ENCODE results near the gene MDM4. TPM values are rescaled to one million over a fixed set of nuclear protein-coding genes. Genes with fewer than 3 reads are reported as not detected.
"Not testable (repeated sequence)": the region's sequence is repeated elsewhere in the genome, so short reads cannot be mapped to it uniquely, and the experiment has no call there.

Gene MDM4
- total RNA-seq, 4 donors from 2014 or later, result 56.9 to 96.3 (median 71.5) TPM

GRCh38 chr1:204549313-204549712, 33.1 kb downstream of the MDM4 start:
- TF ChIP-seq, protein P1, sequence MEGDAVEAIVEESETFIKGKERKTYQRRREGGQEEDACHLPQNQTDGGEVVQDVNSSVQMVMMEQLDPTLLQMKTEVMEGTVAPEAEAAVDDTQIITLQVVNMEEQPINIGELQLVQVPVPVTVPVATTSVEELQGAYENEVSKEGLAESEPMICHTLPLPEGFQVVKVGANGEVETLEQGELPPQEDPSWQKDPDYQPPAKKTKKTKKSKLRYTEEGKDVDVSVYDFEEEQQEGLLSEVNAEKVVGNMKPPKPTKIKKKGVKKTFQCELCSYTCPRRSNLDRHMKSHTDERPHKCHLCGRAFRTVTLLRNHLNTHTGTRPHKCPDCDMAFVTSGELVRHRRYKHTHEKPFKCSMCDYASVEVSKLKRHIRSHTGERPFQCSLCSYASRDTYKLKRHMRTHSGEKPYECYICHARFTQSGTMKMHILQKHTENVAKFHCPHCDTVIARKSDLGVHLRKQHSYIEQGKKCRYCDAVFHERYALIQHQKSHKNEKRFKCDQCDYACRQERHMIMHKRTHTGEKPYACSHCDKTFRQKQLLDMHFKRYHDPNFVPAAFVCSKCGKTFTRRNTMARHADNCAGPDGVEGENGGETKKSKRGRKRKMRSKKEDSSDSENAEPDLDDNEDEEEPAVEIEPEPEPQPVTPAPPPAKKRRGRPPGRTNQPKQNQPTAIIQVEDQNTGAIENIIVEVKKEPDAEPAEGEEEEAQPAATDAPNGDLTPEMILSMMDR (IDR thresholded peaks at IDR 0.05), result no peak
- no peak for ATAC-seq (ENCODE audit: low FRiP score)
- DNase-seq (ENCODE audit: low spot score), result no peak

GRCh38 chr1:204550926-204551325, 34.7 kb downstream of the MDM4 start:
- DNase-seq (ENCODE audit: low spot score) (no peak), ATAC-seq (ENCODE audit: low FRiP score) (no peak)
- TF ChIP-seq, protein P1 (IDR thresholded peaks at IDR 0.05), result no peak

DNA sequence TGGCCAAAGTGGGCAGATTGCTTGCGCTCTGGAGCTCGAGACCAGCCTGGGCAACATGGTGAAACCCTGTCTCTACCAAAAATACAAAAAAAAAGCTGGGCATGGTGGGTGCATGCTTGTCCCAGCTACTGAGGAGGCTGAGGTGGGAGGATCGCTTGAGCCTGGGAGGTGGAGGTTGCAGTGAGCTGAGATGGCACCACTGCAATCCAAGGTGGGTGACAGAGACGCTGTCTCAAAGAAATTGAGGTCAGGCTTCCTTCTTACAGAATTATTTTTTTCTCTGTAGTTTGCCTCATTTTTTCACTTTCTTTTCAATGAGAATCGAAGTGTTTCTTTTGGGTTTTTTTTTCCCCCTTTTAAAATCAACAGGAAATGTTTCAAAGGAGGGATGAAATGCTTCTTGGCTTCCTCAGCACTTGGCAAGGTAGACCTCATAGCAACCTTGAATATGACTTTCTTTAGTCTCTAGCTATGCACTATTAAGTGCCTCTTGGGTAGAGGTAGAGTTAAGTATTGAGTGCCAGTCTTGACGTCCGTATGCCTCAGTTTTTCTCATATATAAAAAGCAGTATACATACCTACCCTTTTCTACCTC, 40.3 kb downstream of the MDM4 start:
- DNase-seq (ENCODE audit: low spot score), result no peak
- TF ChIP-seq, protein P1 (IDR thresholded peaks at IDR 0.05), result no peak
- no peak for ATAC-seq (ENCODE audit: low FRiP score)

- ATAC-seq (ENCODE audit: low FRiP score) (no peak), DNase-seq (ENCODE audit: low spot score) (no peak)
- TF ChIP-seq, protein P1 (IDR thresholded peaks at IDR 0.05), result no peak
These were observed 42.3 kb downstream of the MDM4 start for GRCh38 chr1:204558467-204558866.

GRCh38 chr1:204560002-204560401, 43.8 kb downstream of the MDM4 start:
- not testable (repeated sequence) for ATAC-seq (ENCODE audit: low FRiP score); DNase-seq (ENCODE audit: low spot score)

GRCh38 chr1:204560590-204561150, 44.5 kb downstream of the MDM4 start:
- no peak for ATAC-seq (ENCODE audit: low FRiP score)
- TF ChIP-seq, protein P1 (IDR thresholded peaks at IDR 0.05), result no peak
- DNase-seq (ENCODE audit: low spot score), result no peak

- ATAC-seq (ENCODE audit: low FRiP score) (no peak), DNase-seq (ENCODE audit: low spot score) (no peak)
- TF ChIP-seq, protein P1 (IDR thresholded peaks at IDR 0.05), result no peak
These were observed 46.1 kb downstream of the MDM4 start for GRCh38 chr1:204562075-204562990.

Data from omental fat pad (tissue), 4 donors.